ENCODE results near the gene RGS6.

Gene RGS6

GRCh38 chr14:72597252-72598233 lies 665.3 kb downstream of the RGS6 start:
- no peak for DNase-seq

GRCh38 chr14:72598306-72598705 lies 666.1 kb downstream of the RGS6 start:
- DNase-seq: no peak

- no peak for DNase-seq
Measured at GRCh38 chr14:72599579-72600470, 667.6 kb downstream of the RGS6 start.

GRCh38 chr14:72600551-72601330 lies 668.5 kb downstream of the RGS6 start:
- DNase-seq: no peak

- DNase-seq: no peak
Measured at GRCh38 chr14:72603639-72604038, 671.4 kb downstream of the RGS6 start.

GRCh38 chr14:72604133-72604532 lies 671.9 kb downstream of the RGS6 start:
- no peak for DNase-seq

- no peak for DNase-seq
Measured at GRCh38 chr14:72605096-72605920, 673.1 kb downstream of the RGS6 start.

- no peak for DNase-seq
Measured at GRCh38 chr14:72605921-72606220, 673.6 kb downstream of the RGS6 start.

GRCh38 chr14:72606879-72607278 lies 674.6 kb downstream of the RGS6 start:
- DNase-seq: no peak

- no peak for DNase-seq
Measured at GRCh38 chr14:72607386-72608130, 675.3 kb downstream of the RGS6 start.

- DNase-seq: no peak
Measured at GRCh38 chr14:72608391-72609204, 676.4 kb downstream of the RGS6 start.

- DNase-seq: no peak
Measured at GRCh38 chr14:72609205-72609916, 677.1 kb downstream of the RGS6 start.

GRCh38 chr14:72610096-72610830 lies 678.0 kb downstream of the RGS6 start:
- DNase-seq: no peak

- DNase-seq: no peak
Measured at GRCh38 chr14:72610831-72611200, 678.6 kb downstream of the RGS6 start.

- no peak for DNase-seq
Measured at GRCh38 chr14:72611506-72611905, 679.3 kb downstream of the RGS6 start.

- DNase-seq: no peak
Measured at GRCh38 chr14:72612041-72612440, 679.8 kb downstream of the RGS6 start.

GRCh38 chr14:72613231-72613974 lies 681.2 kb downstream of the RGS6 start:
- DNase-seq: no peak

- DNase-seq: no peak
Measured at GRCh38 chr14:72613975-72614319, 681.7 kb downstream of the RGS6 start.
